ENCODE data around the gene COL25A1.

DNA sequence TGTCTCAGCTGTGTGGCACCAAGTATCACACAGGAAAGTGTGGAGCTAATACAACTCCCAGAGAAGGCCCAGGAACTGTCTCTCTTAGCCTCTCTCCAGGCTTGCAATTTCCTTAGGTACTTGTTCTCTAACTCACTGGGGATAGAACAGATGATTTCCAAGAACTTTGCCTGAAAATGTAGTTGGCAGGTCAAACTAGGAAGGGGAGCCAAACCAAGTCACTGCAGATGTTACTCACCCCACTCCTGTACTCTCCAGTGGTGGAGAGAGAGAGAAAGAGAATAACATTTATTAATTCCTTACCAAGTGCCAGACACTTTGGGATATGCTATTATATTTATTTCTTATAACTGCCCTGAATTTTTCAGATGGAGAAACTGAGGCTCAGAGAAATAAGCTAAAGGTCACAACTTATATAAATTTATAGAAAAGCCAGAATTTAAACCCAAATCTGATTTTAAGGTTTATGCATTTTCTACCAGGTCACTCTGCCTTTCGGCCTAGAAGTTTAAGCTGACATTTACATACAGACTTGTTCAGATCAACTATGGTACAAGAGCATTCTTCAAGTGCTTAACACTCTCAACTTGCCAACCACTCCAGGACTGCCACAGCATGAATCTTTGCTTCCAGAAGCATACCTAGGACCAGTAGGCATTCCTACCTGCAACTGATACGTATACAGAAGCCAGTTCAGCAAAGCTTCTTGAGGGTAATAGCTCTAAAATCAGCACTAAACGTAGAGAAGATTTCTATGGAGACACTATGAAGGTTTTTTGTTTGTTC, 291.0 kb downstream of the COL25A1 start:
- no peak for TF ChIP-seq EZH2 (IDR thresholded peaks at IDR 0.05; ENCODE audit: borderline replicate concordance, low read depth, low read length, severe bottlenecking)
- TF ChIP-seq POLR2A (IDR thresholded peaks at IDR 0.05; ENCODE audit: low read depth, low read length) = no peak
- TF ChIP-seq, protein P1, sequence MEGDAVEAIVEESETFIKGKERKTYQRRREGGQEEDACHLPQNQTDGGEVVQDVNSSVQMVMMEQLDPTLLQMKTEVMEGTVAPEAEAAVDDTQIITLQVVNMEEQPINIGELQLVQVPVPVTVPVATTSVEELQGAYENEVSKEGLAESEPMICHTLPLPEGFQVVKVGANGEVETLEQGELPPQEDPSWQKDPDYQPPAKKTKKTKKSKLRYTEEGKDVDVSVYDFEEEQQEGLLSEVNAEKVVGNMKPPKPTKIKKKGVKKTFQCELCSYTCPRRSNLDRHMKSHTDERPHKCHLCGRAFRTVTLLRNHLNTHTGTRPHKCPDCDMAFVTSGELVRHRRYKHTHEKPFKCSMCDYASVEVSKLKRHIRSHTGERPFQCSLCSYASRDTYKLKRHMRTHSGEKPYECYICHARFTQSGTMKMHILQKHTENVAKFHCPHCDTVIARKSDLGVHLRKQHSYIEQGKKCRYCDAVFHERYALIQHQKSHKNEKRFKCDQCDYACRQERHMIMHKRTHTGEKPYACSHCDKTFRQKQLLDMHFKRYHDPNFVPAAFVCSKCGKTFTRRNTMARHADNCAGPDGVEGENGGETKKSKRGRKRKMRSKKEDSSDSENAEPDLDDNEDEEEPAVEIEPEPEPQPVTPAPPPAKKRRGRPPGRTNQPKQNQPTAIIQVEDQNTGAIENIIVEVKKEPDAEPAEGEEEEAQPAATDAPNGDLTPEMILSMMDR (IDR thresholded peaks at IDR 0.05; ENCODE audit: extremely low read depth in 1 of 2, insufficient read depth in 1 of 2, low read depth in 1 of 2, low read length in 2 of 2) = no peak
- TF ChIP-seq, protein P2, sequence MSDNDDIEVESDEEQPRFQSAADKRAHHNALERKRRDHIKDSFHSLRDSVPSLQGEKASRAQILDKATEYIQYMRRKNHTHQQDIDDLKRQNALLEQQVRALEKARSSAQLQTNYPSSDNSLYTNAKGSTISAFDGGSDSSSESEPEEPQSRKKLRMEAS (IDR thresholded peaks at IDR 0.05; ENCODE audit: insufficient read depth, insufficient read length) = no peak
- no peak for TF ChIP-seq POLR2AphosphoS5 (IDR thresholded peaks at IDR 0.05; ENCODE audit: insufficient read depth, low read depth, low read length)
- TF ChIP-seq FOS (IDR thresholded peaks at IDR 0.05; ENCODE audit: borderline replicate concordance, insufficient read depth, low read length) = no peak
